ENCODE results near the gene COL27A1. TPM values are rescaled to one million over a fixed set of nuclear protein-coding genes. Genes with fewer than 3 reads are reported as not detected.

COL27A1 gene
- polyA plus RNA-seq, 1 of the 3 experiments (the other 2 are of a cell fraction) = 8.7 TPM

DNA sequence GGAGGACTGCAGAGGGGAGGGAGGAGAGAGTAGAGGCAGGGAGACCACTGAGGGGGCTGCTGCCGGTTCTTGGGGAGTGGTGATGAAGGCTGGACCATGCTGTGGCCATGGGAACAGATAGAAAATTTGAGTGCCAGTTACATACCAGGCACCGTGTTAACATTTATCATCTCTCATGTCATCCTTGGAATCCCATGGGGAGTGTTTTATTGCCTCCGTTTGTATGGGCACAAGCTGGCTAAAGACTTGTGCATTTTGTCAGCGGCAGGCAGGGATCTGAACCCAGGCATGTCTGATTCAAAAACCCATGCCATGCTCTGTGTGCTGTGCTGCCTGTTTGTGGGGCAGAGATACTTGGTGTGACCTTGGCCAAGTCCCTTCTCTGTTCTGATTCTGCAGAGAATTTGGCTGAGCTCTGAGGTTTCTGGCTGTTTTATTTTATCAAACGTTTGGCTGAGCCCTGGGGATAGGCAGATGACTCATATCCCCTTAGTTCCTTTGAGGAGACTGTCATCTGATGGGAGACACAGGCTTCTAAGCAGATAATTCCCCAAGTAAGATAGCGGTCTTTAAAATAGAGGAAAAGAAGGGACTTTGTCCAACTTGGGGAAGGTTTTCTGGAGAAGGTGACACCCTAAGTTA lies 22.2 kb downstream of the COL27A1 start (continued):
- TF ChIP-seq, protein P1, sequence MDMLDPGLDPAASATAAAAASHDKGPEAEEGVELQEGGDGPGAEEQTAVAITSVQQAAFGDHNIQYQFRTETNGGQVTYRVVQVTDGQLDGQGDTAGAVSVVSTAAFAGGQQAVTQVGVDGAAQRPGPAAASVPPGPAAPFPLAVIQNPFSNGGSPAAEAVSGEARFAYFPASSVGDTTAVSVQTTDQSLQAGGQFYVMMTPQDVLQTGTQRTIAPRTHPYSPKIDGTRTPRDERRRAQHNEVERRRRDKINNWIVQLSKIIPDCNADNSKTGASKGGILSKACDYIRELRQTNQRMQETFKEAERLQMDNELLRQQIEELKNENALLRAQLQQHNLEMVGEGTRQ (IDR thresholded peaks at IDR 0.05; ENCODE audit: borderline replicate concordance, low read depth, low read length) = no peak
- TF ChIP-seq TCF12 (IDR thresholded peaks at IDR 0.05) (peak; percentile 70), RCOR1 (IDR thresholded peaks at IDR 0.05; ENCODE audit: low read length) (peak; percentile 53; the same call in 1 of the 2 replicates), FOXJ3 (CRISPR knock-in tag; IDR thresholded peaks at IDR 0.05) (no peak), TEAD4 (IDR thresholded peaks at IDR 0.05; ENCODE audit: borderline replicate concordance, insufficient read depth) (no peak), MEF2A (IDR thresholded peaks at IDR 0.05; ENCODE audit: borderline replicate concordance, low read depth) (no peak), POLR2AphosphoS5 (IDR thresholded peaks at IDR 0.05; ENCODE audit: low read depth, low read length) (no peak), RAD21 (IDR thresholded peaks at IDR 0.05; ENCODE audit: low read length) (no peak), SIN3A (IDR thresholded peaks at IDR 0.05; ENCODE audit: borderline replicate concordance, low read depth, low read length) (no peak), YY1 (IDR thresholded peaks at IDR 0.05; ENCODE audit: low read depth) (no peak), RXRA (IDR thresholded peaks at IDR 0.05; ENCODE audit: borderline replicate concordance, low read depth) (no peak)
- TF ChIP-seq, protein P2, sequence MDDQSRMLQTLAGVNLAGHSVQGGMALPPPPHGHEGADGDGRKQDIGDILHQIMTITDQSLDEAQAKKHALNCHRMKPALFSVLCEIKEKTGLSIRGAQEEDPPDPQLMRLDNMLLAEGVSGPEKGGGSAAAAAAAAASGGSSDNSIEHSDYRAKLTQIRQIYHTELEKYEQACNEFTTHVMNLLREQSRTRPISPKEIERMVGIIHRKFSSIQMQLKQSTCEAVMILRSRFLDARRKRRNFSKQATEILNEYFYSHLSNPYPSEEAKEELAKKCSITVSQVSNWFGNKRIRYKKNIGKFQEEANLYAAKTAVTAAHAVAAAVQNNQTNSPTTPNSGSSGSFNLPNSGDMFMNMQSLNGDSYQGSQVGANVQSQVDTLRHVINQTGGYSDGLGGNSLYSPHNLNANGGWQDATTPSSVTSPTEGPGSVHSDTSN (IDR thresholded peaks at IDR 0.05) = peak; percentile 31

DNA sequence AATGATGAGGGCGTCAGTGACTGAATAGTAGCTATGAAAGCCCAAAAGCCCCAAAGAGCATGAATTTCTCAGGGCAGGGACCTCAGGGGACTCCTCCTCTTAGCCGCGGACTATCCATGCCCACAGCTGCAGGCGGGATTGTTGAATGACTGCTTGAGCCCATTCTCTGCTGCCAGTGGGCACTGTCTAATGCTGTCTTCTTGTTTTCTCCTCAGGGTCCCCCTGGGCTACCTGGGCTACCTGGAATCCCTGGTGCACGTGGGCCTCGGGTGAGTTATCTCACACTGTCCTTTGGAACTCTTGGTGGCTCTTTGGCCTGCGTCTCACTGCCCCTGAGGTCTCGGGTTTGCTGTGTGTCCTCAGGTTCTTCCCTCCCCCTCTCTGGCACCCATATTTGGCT lies 22.7 kb downstream of the COL27A1 start:
- Histone ChIP-seq H2AFZ (ENCODE audit: low read depth) (no peak overlapping the region), H3K9me3 (no peaks in the 10 kb centered on the region), H3K4me3 (ENCODE audit: low read depth in 2 of 2, low read length in 1 of 2) (no peak overlapping the region), H3K36me3 (replicated peaks in 1 of 2; ENCODE audit: control insufficient read depth in 1 of 2, insufficient read depth in 2 of 2, low read length in 1 of 2) (no peaks in the 10 kb centered on the region), H3K27me3 (ENCODE audit: insufficient read depth) (no peaks in the 10 kb centered on the region), H3K27ac (ENCODE audit: low read depth in 2 of 2, low read length in 1 of 2) (peak overlapping the region; percentile 5 to 79; a peak in 3 of 4 replicates), H3F3A (replicated peaks; ENCODE audit: insufficient read depth) (peaks cover 35% of the 10 kb centered on the region), H3K4me2 (peak overlapping the region; percentile 56; the same call in 1 of the 2 replicates), H3K9ac (no peak overlapping the region), H3K4me1 (ENCODE audit: control insufficient read depth in 1 of 2, insufficient read depth in 2 of 2, low read depth in 1 of 2, low read length in 1 of 2) (peaks cover 54 to 55% of the 10 kb centered on the region in 2 experiments; a peak in 3 of 4 replicates), H3K9me2 (no peaks in the 10 kb centered on the region), H4K20me1 (ENCODE audit: insufficient read depth) (no peaks in the 10 kb centered on the region), H3K79me2 (ENCODE audit: insufficient read depth) (no peaks in the 10 kb centered on the region)
- CTCF ChIA-PET = interaction anchor here (0.6 to 2.8 kb wide), 5 partner anchors 16 to 113 kb away, joined by 3 to 15 read pairs (median 6); partner anchors contain the start of gene COL27A1
- TF ChIP-seq JUND (IDR thresholded peaks at IDR 0.05) (no peak), NRF1 (IDR thresholded peaks at IDR 0.05; ENCODE audit: low read depth, low read length) (no peak), POLR2AphosphoS5 (IDR thresholded peaks at IDR 0.05; ENCODE audit: low read depth, low read length) (no peak), GABPA (IDR thresholded peaks at IDR 0.05; ENCODE audit: low read depth) (no peak)
- TF ChIP-seq, protein P3, sequence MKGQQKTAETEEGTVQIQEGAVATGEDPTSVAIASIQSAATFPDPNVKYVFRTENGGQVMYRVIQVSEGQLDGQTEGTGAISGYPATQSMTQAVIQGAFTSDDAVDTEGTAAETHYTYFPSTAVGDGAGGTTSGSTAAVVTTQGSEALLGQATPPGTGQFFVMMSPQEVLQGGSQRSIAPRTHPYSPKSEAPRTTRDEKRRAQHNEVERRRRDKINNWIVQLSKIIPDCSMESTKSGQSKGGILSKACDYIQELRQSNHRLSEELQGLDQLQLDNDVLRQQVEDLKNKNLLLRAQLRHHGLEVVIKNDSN (IDR thresholded peaks at IDR 0.05; ENCODE audit: borderline replicate concordance, low read depth) = no peak
- TF ChIP-seq, protein P4, sequence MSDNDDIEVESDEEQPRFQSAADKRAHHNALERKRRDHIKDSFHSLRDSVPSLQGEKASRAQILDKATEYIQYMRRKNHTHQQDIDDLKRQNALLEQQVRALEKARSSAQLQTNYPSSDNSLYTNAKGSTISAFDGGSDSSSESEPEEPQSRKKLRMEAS (IDR thresholded peaks at IDR 0.05; ENCODE audit: low read depth) = no peak
- WGBS (ENCODE audit: low lambda C conversion rate) = 81% methylated on average over 8 of the region's 8 CpGs
- DNase-seq = no peak
- POLR2A ChIA-PET = no interaction called here
